Adrenal gland (tissue), 12 donors: ENCODE measurements around the gene NOX3. TPM values are rescaled to one million over a fixed set of nuclear protein-coding genes. Genes with fewer than 3 reads are reported as not detected.

ENCODE experiments used
- DNase-seq, 7 donors: peaks; one replicate each; pipeline ENCODE4 v3.0.0-alpha.2; 2019 to 2020
- H3K27ac ChIP-seq, 5 donors: fragments of 200-600 bp; sonication (generic) in 4 of 5; 1 replicate in 3 of 5; 2 replicates in 2 of 5; pipeline versions ENCODE4 v1.5.1 to v1.8.0; 2016 to 2020; ENCODE audit warnings: mild to moderate bottlenecking in 1 of 5
- H3K27me3 ChIP-seq: fragments of 200-600 bp; 2 replicates; pipeline ENCODE4 v1.8.0; 2021
- H3K36me3 ChIP-seq, 2 donors: fragments of 200-600 bp; replicated peaks in 1 of 2; 1 replicate in 1 of 2; 2 replicates in 1 of 2; pipeline versions ENCODE4 v1.5.1 to v1.8.0; 2018 to 2022
- H3K4me1 ChIP-seq, 2 donors: fragments of 200-600 bp; replicated peaks in 1 of 2; 1 replicate in 1 of 2; 2 replicates in 1 of 2; pipeline versions ENCODE4 v1.5.1 to v1.8.0; 2018 to 2021
- H3K4me3 ChIP-seq, 4 donors: fragments of 200-600 bp; sonication (generic) in 3 of 4; one replicate each; pipeline ENCODE4 v1.5.1; 2016 to 2018
- H3K9me3 ChIP-seq, 3 donors: fragments of 200-600 bp; sonication (generic) in 1 of 3; replicated peaks in 1 of 3; 1 replicate in 2 of 3; 2 replicates in 1 of 3; pipeline versions ENCODE4 v1.5.1 to v1.8.0; 2016 to 2021
- CTCF ChIP-seq, 6 experiments: fragments of 450-650 bp in 4 of 6; fragments of 200-600 bp in 2 of 6; sonication (generic) in 1 of 6; IDR thresholded peaks; 1 replicate in 5 of 6; 2 replicates in 1 of 6; pipeline versions ENCODE4 v1.5.1 to v1.8.0; 2016 to 2021; ENCODE audit warnings: antibody characterized with exemption in 6 of 6, mild to moderate bottlenecking in 2 of 6, moderate library complexity in 1 of 6
- POLR2A ChIP-seq, 2 donors: fragments of 450-650 bp; IDR thresholded peaks; one replicate each; pipeline ENCODE4 v1.6.1; 2017; ENCODE audit warnings: antibody characterized with exemption in 2 of 2, mild to moderate bottlenecking in 2 of 2, moderate library complexity in 1 of 2
- WGBS, 4 donors: extraction: QIAGEN DNeasy Blood & Tissue Kit in 2 of 4; methylation state at CpG; one replicate each; pipeline versions ENCODE4 v1.1.5 to v1.1.7; 2013 to 2017; 5-methylcytosine and 5-hydroxymethylcytosine counted together
- intact Hi-C, 2 donors: fragments of 100-400 bp; cut with DNase I; formaldehyde crosslinking; loops; one replicate each; pipeline versions ENCODE4 v1.14.1 to v1.15.0; 2022 to 2023
- polyA plus RNA-seq, 3 donors: library from polyadenylated mRNA; stranded (reverse); fragments of 200-250 nt in 2 of 3; fragments of 350-450 nt in 1 of 3; fragmentation: Illumina TruSeq in 1 of 3; extraction: RNeasy Lipid Tissue Mini Kit (QIAGEN cat#74804) in 1 of 3; gene quantifications; one replicate each; pipeline ENCODE4 v1.2.3, GENCODE V29; 2013 to 2014
- total RNA-seq, 9 donors: library from RNA; depleted of rRNA in 4 of 9; stranded (reverse); fragments of >200 nt in 4 of 9; fragments of 120-200 nt in 1 of 9; fragmentation: NEBNext Ultra II Directional in 1 of 9; extraction: Animal tissue kit (Norgen Biotek cat#: 25700) in 1 of 9; gene quantifications; one replicate each; pipeline versions ENCODE4 v1.1.0 to v1.2.4, GENCODE V29; 2013 to 2023
- donor health status: healthy with polysubstance abuse.
- donor health status: Bipolar disorder and iron deficiency.
- donor health status: DM: yes; HTN: yes; CAD: no.
- donor health status: DM: no; HTN: no; CAD: no.
- donor health status: DM: no; HTN: no; CAD: no.
- donor health status: DM: yes; HTN: yes; CAD: no.

The NOX3 gene
- total and polyA plus RNA-seq, 12 donors, result 0.11 to 0.24 TPM; not detected in 10

DNA sequence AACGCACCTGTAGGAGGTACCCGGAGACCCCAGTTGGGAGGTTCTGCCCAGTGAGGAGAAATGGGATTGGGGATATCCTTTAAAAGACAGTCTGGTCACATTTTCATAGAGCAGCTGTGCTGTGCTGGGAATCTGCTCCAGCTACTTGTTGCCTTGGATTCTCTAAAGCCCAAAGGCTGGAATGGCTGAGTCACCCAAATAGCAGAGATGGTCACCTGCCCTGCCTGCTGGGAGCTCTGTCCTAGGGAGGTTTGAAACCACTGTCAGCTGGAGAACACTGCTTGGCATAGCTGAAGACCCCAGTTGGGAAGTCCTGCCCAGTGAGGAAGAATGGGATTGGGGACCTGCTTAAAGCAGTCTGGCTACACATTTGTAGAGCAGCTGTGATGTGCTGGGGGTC is 106.5 kb downstream of the NOX3 start:
- DNase-seq, result no peak
- H3K4me1 ChIP-seq, result no peaks in the 10 kb centered on the region
- no peaks in the 10 kb centered on the region for H3K27me3 ChIP-seq
- intact Hi-C loops, result no loop called here
- no peaks in the 10 kb centered on the region for H3K36me3 ChIP-seq
- H3K4me3 ChIP-seq, result no peak overlapping the region
- no peak overlapping the region for H3K27ac ChIP-seq
- TF ChIP-seq CTCF (IDR thresholded peaks at IDR 0.05), result no peak
- TF ChIP-seq POLR2A (IDR thresholded peaks at IDR 0.05), result no peak
- peaks cover 0 to 2% (median 0%) of the 10 kb centered on the region in 3 donors for H3K9me3 ChIP-seq
- WGBS, 4 donors, result 92 to 100% (median 95%) methylated on average over 2 of the region's 2 CpGs

DNA sequence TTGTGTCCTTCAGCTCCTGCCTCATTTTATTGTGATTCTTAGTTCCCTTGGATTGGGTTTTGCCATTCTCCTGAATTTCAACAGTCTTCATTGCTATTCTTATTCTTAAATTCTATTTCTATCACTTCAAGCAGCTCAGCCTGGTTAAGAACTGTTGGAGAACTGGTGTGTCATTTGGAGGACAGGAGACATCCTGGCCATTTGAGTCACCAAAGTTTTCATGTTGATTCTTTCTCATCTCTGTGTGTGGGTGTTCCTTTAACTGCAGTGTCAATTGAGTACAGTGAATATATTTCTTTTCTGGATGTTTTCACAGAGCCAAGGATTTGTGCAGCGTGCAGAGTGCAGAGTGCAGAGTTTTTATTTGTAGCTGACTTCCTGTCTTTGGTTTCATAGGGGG is 107.8 kb downstream of the NOX3 start:
- no peaks in the 10 kb centered on the region for H3K4me1 ChIP-seq
- WGBS, 4 donors, result 87 to 88% (median 88%) methylated on average over 1 of the region's 1 CpG
- H3K4me3 ChIP-seq, result no peak overlapping the region
- intact Hi-C loops, result no loop called here
- H3K27ac ChIP-seq, result no peak overlapping the region
- H3K27me3 ChIP-seq, result no peaks in the 10 kb centered on the region
- no peak for DNase-seq
- no peaks in the 10 kb centered on the region for H3K9me3 ChIP-seq
- TF ChIP-seq CTCF (IDR thresholded peaks at IDR 0.05) (no peak), POLR2A (IDR thresholded peaks at IDR 0.05) (no peak)
- H3K36me3 ChIP-seq, result no peaks in the 10 kb centered on the region

DNA sequence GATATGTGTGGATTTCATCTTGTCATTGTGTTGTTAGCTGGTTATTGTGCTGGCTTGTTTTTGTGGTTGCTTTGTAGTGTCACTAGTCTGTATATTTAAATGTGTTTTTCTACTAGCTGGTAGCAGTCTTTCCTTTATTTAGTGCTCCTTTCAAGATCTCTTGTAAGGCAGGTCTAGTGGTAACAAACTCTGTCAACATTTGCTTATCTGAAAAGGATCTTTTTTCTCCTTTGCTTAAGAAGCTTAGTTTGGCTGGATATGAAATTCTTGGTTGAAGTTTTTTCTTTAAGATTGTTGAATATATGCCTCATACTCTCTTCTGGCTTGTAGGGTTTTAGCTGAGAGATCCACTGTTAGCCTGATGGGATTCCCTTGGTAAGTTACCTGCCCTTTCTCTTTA is 108.7 kb downstream of the NOX3 start:
- H3K36me3 ChIP-seq, result no peaks in the 10 kb centered on the region
- no peak overlapping the region for H3K27ac ChIP-seq
- no peaks in the 10 kb centered on the region for H3K9me3 ChIP-seq
- no peaks in the 10 kb centered on the region for H3K27me3 ChIP-seq
- DNase-seq, result no peak
- TF ChIP-seq CTCF (IDR thresholded peaks at IDR 0.05), result no peak
- no peak for TF ChIP-seq POLR2A (IDR thresholded peaks at IDR 0.05)
- H3K4me3 ChIP-seq, result no peak overlapping the region
- intact Hi-C loops, result no loop called here
- H3K4me1 ChIP-seq, result no peaks in the 10 kb centered on the region

Other genes starting within 250 kb of the NOX3 start
- gene CLDN20, start 191.8 kb downstream of the NOX3 start, total RNA-seq, result not detected
- gene CLDN20, start 191.8 kb downstream of the NOX3 start, polyA plus RNA-seq, result not detected
- gene TFB1M, start 141.4 kb downstream of the NOX3 start, total RNA-seq, result 10 to 100 TPM; 17.1 to 55.9 (median 50.1) TPM
- 10 to 100 TPM; 17.4 to 74.8 (median 49.5) TPM for gene TFB1M, start 141.4 kb downstream of the NOX3 start, polyA plus RNA-seq